Vagina (tissue), 2 donors: ENCODE results near the gene ANXA6. TPM values are rescaled to one million over a fixed set of nuclear protein-coding genes. Genes with fewer than 3 reads are reported as not detected.

ENCODE experiments used
- DNase-seq, 2 donors: peaks; one replicate each; pipeline ENCODE4 v3.0.0-alpha.2; 2017; ENCODE audit errors: extremely low spot score in 2 of 2
- H3K27ac ChIP-seq: fragments of 200-600 bp; sonication (generic); one replicate; pipeline ENCODE4 v1.5.1; 2019
- H3K27me3 ChIP-seq: fragments of 200-600 bp; sonication (generic); one replicate; pipeline ENCODE4 v1.5.1; 2019
- H3K36me3 ChIP-seq, 2 donors: fragments of 200-600 bp; sonication (generic); one replicate each; pipeline ENCODE4 v1.5.1; 2017 to 2019
- H3K4me1 ChIP-seq: fragments of 200-600 bp; sonication (generic); one replicate; pipeline ENCODE4 v1.5.1; 2019
- H3K4me3 ChIP-seq, 2 donors: fragments of 200-600 bp; sonication (generic); 1 replicate in 1 of 2; 2 replicates in 1 of 2; pipeline ENCODE4 v1.5.1; 2016 to 2019
- H3K9me3 ChIP-seq: fragments of 200-600 bp; sonication (generic); one replicate; pipeline ENCODE4 v1.5.1; 2019
- POLR2A ChIP-seq, 2 donors: fragments of 450-650 bp; IDR thresholded peaks; one replicate each; pipeline ENCODE4 v1.6.1; 2017; ENCODE audit warnings: antibody characterized with exemption in 2 of 2, mild to moderate bottlenecking in 2 of 2, moderate library complexity in 2 of 2
- POLR2AphosphoS5 ChIP-seq, 2 donors: sonication (generic); formaldehyde crosslinking; IDR thresholded peaks; one replicate each; pipeline ENCODE4 v1.9.0; 2017; ENCODE audit warnings: antibody characterized with exemption in 2 of 2, mild to moderate bottlenecking in 2 of 2, low read depth in 1 of 2; ENCODE audit not compliant: insufficient read depth in 1 of 2
- intact Hi-C: fragments of 100-400 bp; cut with DNase I; formaldehyde crosslinking; loops from one replicate; pipeline ENCODE4 v1.15.1; 2023
- total RNA-seq: library from RNA; depleted of rRNA; stranded (reverse); fragments of >200 nt; gene quantifications from one replicate; pipeline ENCODE4 v1.2.3, GENCODE V29; 2016
- TF ChIP-seq, protein P1 (sequence below), 3 experiments: fragments of 450-650 bp in 2 of 3; fragments of 200-600 bp in 1 of 3; sonication (generic) in 1 of 3; IDR thresholded peaks; one replicate each; pipeline ENCODE4 v1.5.1; 2017 to 2019; ENCODE audit warnings: antibody characterized with exemption in 3 of 3, mild to moderate bottlenecking in 2 of 3, moderate library complexity in 2 of 3

The ANXA6 gene
- total RNA-seq, 1 donor from 2014 or later: 190 TPM

DNA sequence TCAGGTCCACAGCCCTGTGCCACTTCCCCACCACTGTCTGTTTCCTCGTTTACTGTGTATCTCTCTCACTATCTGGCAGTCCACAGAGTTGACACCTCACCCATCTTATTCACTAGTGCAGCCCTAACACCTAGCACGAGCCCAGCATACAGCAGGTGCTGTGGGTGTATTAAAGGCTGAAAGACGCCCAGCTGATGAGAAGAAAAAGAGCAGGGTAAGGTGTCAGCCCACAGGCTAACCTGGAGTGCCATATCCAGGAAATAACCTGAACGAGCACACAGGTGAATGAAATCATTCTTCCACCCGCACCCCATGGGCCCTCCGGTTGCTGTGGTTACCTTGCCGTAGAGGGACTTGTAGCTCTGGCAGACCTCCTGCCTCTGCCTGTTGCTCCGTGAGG, 18.6 kb downstream of the ANXA6 start:
- Histone ChIP-seq H3K4me1 (peaks cover 34% of the 10 kb centered on the region), H3K36me3 (peaks cover 0 to 63% of the 10 kb centered on the region in 2 donors), H3K27me3 (no peaks in the 10 kb centered on the region), H3K27ac (no peak overlapping the region), H3K4me3 (no peak overlapping the region), H3K9me3 (no peaks in the 10 kb centered on the region)
- no peak for TF ChIP-seq POLR2A (IDR thresholded peaks at IDR 0.05)
- TF ChIP-seq POLR2AphosphoS5 (IDR thresholded peaks at IDR 0.05; ENCODE audit: insufficient read depth in 1 of 2, low read depth in 1 of 2): no peak
- TF ChIP-seq, protein P1, sequence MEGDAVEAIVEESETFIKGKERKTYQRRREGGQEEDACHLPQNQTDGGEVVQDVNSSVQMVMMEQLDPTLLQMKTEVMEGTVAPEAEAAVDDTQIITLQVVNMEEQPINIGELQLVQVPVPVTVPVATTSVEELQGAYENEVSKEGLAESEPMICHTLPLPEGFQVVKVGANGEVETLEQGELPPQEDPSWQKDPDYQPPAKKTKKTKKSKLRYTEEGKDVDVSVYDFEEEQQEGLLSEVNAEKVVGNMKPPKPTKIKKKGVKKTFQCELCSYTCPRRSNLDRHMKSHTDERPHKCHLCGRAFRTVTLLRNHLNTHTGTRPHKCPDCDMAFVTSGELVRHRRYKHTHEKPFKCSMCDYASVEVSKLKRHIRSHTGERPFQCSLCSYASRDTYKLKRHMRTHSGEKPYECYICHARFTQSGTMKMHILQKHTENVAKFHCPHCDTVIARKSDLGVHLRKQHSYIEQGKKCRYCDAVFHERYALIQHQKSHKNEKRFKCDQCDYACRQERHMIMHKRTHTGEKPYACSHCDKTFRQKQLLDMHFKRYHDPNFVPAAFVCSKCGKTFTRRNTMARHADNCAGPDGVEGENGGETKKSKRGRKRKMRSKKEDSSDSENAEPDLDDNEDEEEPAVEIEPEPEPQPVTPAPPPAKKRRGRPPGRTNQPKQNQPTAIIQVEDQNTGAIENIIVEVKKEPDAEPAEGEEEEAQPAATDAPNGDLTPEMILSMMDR (IDR thresholded peaks at IDR 0.05): no peak
- intact Hi-C loops: no loop called here
- no peak for DNase-seq

DNA sequence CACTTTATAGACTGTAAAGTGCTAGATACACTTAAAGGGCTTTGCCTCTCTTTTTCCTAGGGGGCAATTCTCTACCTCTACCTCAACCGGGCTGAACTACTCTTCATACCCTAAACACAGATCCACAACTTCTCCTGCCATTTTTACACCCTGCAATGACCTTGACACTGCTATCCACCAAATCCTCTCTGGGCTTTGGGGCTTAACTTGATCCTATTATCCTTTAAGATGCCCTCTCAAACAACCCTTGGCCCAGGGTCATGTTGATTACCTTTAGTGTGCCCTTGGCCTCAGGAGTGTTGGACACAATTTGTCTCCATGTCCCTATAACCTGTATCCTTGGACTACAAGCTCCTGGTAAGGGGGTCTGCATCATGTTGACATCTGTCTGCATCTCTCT, 19.5 kb downstream of the ANXA6 start:
- no peak overlapping the region for H3K27ac ChIP-seq
- intact Hi-C loops: no loop called here
- no peaks in the 10 kb centered on the region for H3K27me3 ChIP-seq
- no peak for DNase-seq
- no peak overlapping the region for H3K4me3 ChIP-seq
- no peaks in the 10 kb centered on the region for H3K9me3 ChIP-seq
- peaks cover 25% of the 10 kb centered on the region for H3K4me1 ChIP-seq
- H3K36me3 ChIP-seq: peaks cover 0 to 67% of the 10 kb centered on the region in 2 donors
- TF ChIP-seq, protein P1 (IDR thresholded peaks at IDR 0.05): no peak
- no peak for TF ChIP-seq POLR2A (IDR thresholded peaks at IDR 0.05)
- TF ChIP-seq POLR2AphosphoS5 (IDR thresholded peaks at IDR 0.05; ENCODE audit: insufficient read depth in 1 of 2, low read depth in 1 of 2): no peak

DNA sequence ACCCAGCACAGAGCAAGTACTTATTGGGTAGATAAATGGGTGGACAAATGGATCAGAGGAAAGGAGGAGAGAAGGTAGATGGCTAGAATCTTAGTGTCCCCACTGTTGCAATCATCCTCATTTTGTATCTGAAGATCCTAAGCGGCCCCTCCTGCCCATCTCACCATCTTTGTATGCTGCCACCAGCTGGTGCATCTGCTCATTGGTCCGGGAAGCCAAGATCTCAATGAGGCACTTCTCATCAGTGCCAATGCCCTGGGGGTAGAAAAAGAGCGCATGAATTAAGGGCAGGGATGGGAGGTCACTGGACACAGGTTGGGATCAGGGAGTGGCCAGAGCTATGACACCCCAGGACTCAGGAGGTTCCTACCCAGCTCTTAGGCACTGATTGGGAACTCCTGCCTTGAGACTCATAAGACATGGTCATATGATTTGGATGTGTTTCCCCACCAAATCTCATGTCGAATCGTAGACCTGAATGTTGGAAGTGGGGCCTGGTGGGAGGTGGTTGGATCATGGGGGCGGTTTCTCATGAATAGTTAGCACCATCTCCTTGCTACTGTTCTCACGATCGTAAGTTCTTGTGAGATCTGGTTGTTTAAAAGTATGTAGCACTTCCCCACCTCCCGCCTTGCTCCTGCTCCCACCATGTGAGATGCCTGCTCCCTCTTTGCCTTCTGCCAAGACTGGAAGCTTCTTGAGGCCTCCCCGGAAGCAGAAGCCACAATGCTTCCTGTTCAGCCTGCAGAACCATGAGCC, 20.3 kb downstream of the ANXA6 start:
- Histone ChIP-seq H3K4me3 (no peak overlapping the region), H3K9me3 (no peaks in the 10 kb centered on the region), H3K36me3 (peaks cover 0 to 75% of the 10 kb centered on the region in 2 donors), H3K27ac (no peak overlapping the region), H3K4me1 (peaks cover 17% of the 10 kb centered on the region), H3K27me3 (no peaks in the 10 kb centered on the region)
- TF ChIP-seq, protein P1 (IDR thresholded peaks at IDR 0.05): no peak
- TF ChIP-seq POLR2A (IDR thresholded peaks at IDR 0.05): no peak
- DNase-seq: no peak
- intact Hi-C loops: no loop called here

DNA sequence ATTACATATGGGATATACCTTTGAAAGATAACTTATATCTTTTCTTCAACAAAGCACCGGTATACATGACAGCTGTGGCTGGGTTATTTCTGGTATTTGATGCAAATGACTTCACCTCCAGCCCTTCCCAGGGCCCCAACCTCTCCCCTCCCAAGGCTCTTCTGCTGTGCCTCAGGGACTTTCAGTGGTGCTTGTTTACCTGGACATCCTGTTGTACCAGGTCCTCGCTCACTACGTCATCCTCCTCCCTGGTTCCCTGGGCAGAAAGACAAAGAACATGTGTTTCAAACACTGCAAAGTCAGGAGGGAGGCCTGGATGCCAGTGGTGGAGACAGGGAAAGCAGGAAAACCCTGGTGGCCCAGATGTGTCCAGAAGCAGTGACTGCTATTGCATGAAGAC, 23.4 kb downstream of the ANXA6 start:
- Histone ChIP-seq H3K27me3 (no peaks in the 10 kb centered on the region), H3K4me1 (no peaks in the 10 kb centered on the region), H3K9me3 (no peaks in the 10 kb centered on the region), H3K36me3 (peaks cover 0 to 99% of the 10 kb centered on the region in 2 donors), H3K27ac (no peak overlapping the region), H3K4me3 (no peak overlapping the region)
- no peak for DNase-seq
- intact Hi-C loops: no loop called here
- TF ChIP-seq, protein P1 (IDR thresholded peaks at IDR 0.05): no peak
- TF ChIP-seq POLR2AphosphoS5 (IDR thresholded peaks at IDR 0.05; ENCODE audit: insufficient read depth in 1 of 2, low read depth in 1 of 2) (no peak), POLR2A (IDR thresholded peaks at IDR 0.05) (no peak)

DNA sequence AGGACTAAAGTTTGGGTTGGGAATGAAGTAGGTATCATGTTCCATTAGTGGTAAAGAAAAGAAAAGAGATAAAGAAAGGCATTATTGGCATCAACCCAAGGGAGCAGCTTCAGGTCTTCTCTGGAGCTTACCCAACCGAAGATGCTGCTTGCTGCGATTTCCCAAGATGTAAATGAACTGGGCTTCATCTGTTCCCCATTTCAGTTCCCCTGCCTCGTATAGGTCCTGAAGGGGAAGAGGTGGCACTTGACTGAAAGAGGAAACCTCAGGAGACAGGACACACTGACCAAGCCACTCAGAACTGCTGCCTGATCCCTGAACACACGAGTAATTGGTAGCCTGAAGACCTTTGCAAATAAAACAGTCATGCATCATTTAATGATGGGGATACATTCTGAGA, 24.6 kb downstream of the ANXA6 start:
- H3K4me1 ChIP-seq: no peaks in the 10 kb centered on the region
- intact Hi-C loops: no loop called here
- H3K4me3 ChIP-seq: no peak overlapping the region
- no peak for DNase-seq
- H3K27me3 ChIP-seq: no peaks in the 10 kb centered on the region
- H3K27ac ChIP-seq: no peak overlapping the region
- H3K36me3 ChIP-seq: peaks cover 0 to 92% of the 10 kb centered on the region in 2 donors
- TF ChIP-seq, protein P1 (IDR thresholded peaks at IDR 0.05): no peak
- TF ChIP-seq POLR2AphosphoS5 (IDR thresholded peaks at IDR 0.05; ENCODE audit: insufficient read depth in 1 of 2, low read depth in 1 of 2) (no peak), POLR2A (IDR thresholded peaks at IDR 0.05) (no peak)
- H3K9me3 ChIP-seq: no peaks in the 10 kb centered on the region
